Lower leg skin (tissue), 4 donors: ENCODE data around the gene TACR3. TPM values are rescaled to one million over a fixed set of nuclear protein-coding genes. Genes with fewer than 3 reads are reported as not detected.
"Not testable (repeated sequence)": the region's sequence is repeated elsewhere in the genome, so short reads cannot be mapped to it uniquely, and the experiment has no call there.

Experiments
- DNase-seq, 2 donors: peaks; one replicate each; pipeline ENCODE4 v3.0.0-alpha.2; 2019; ENCODE audit warnings: low spot score in 2 of 2
- H3K4me3 ChIP-seq: fragments of 200-600 bp; sonication (generic); 2 replicates; pipeline ENCODE4 v1.5.1; 2017; ENCODE audit warnings: mild to moderate bottlenecking, low read depth; ENCODE audit not compliant: poor library complexity, severe bottlenecking
- CTCF ChIP-seq, 3 donors: fragments of 450-650 bp; IDR thresholded peaks; one replicate each; pipeline ENCODE4 v1.5.1; 2016; ENCODE audit warnings: antibody characterized with exemption in 3 of 3, mild to moderate bottlenecking in 3 of 3, moderate library complexity in 2 of 3
- POLR2A ChIP-seq, 2 donors: fragments of 450-650 bp; IDR thresholded peaks; one replicate each; pipeline ENCODE4 v1.6.1; 2016 to 2017; ENCODE audit warnings: antibody characterized with exemption in 2 of 2, mild to moderate bottlenecking in 1 of 2, moderate library complexity in 1 of 2
- WGBS, 2 donors: methylation state at CpG; one replicate each; pipeline ENCODE4 v1.1.5; 2018; 5-methylcytosine and 5-hydroxymethylcytosine counted together
- intact Hi-C: fragments of 100-400 bp; cut with DNase I; formaldehyde crosslinking; loops from one replicate; pipeline ENCODE4 v1.15.0; 2023; ENCODE audit warnings: low total_unique reads
- total RNA-seq, 4 donors: library from RNA; depleted of rRNA; stranded (reverse); fragments of >200 nt; gene quantifications; one replicate each; pipeline ENCODE4 v1.1.0, GENCODE V29; 2016

The TACR3 gene
- total RNA-seq, 4 donors from 2014 or later, result not detected

- intact Hi-C loops, result no loop called here
- 74 to 83% methylated on average over 3 of the region's 3 CpGs for WGBS, 2 donors
- no peak for TF ChIP-seq CTCF (IDR thresholded peaks at IDR 0.05)
- TF ChIP-seq POLR2A (IDR thresholded peaks at IDR 0.05), result no peak
- no peak overlapping the region for H3K4me3 ChIP-seq
- no peak for DNase-seq
Observed at GRCh38 chr4:103721251-103721650, 1.5 kb upstream of the TACR3 start.

GRCh38 chr4:103720661-103721060, 876 bp upstream of the TACR3 start:
- 72 to 73% methylated on average over 8 of the region's 8 CpGs for WGBS, 2 donors
- DNase-seq, result no peak
- no peak overlapping the region for H3K4me3 ChIP-seq
- TF ChIP-seq POLR2A (IDR thresholded peaks at IDR 0.05), result no peak
- TF ChIP-seq CTCF (IDR thresholded peaks at IDR 0.05), result no peak
- intact Hi-C loops, result no loop called here

- WGBS, 2 donors, result 3 to 5% methylated on average over 26 to 39 of the region's 39 CpGs
- TF ChIP-seq POLR2A (IDR thresholded peaks at IDR 0.05), result no peak
- no peak for TF ChIP-seq CTCF (IDR thresholded peaks at IDR 0.05)
- H3K4me3 ChIP-seq, result no peak overlapping the region
- intact Hi-C loops, result no loop called here
- DNase-seq, result no peak
Observed at GRCh38 chr4:103719105-103719829, 518 bp downstream of the TACR3 start.

GRCh38 chr4:103692615-103693014, 27.2 kb downstream of the TACR3 start:
- no peak overlapping the region for H3K4me3 ChIP-seq
- intact Hi-C loops, result loop anchor here (5.0 kb wide), 1 partner anchor 1590 kb away; no protein-coding TSS in a partner anchor
- no peak for DNase-seq
- TF ChIP-seq CTCF (IDR thresholded peaks at IDR 0.05) (no peak), POLR2A (IDR thresholded peaks at IDR 0.05) (no peak)

GRCh38 chr4:103673983-103674382, 45.8 kb downstream of the TACR3 start:
- no peak overlapping the region for H3K4me3 ChIP-seq
- intact Hi-C loops, result no loop called here
- WGBS, 2 donors, result 73 to 83% methylated on average over 2 of the region's 2 CpGs
- TF ChIP-seq POLR2A (IDR thresholded peaks at IDR 0.05) (no peak), CTCF (IDR thresholded peaks at IDR 0.05) (no peak)
- no peak for DNase-seq

- intact Hi-C loops, H3K4me3 ChIP-seq, DNase-seq: not testable (repeated sequence)
Observed at GRCh38 chr4:103666764-103667163, 53.0 kb downstream of the TACR3 start.
